ENCODE data around the gene LTA.

DNA sequence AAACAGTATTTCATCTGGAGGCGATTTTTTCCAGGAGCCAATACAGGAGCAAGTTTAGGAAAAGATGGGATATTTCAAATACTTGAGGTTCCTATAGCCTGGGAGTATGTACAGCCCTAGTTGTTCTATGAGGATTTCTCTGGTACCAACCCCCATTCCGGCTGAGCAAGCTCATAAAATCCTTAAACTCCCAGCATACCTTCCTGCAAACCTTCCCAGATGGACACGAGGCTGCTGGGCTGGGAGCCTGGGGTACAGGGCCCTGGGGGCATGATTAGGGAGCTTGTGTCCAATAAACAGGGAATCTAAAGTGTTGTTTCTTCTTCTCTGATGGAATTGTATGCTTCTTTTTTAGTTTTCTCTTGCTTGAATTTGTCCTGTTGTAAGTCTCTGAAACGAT lies 49.9 kb downstream of the LTA start:
- TF ChIP-seq, protein P1, sequence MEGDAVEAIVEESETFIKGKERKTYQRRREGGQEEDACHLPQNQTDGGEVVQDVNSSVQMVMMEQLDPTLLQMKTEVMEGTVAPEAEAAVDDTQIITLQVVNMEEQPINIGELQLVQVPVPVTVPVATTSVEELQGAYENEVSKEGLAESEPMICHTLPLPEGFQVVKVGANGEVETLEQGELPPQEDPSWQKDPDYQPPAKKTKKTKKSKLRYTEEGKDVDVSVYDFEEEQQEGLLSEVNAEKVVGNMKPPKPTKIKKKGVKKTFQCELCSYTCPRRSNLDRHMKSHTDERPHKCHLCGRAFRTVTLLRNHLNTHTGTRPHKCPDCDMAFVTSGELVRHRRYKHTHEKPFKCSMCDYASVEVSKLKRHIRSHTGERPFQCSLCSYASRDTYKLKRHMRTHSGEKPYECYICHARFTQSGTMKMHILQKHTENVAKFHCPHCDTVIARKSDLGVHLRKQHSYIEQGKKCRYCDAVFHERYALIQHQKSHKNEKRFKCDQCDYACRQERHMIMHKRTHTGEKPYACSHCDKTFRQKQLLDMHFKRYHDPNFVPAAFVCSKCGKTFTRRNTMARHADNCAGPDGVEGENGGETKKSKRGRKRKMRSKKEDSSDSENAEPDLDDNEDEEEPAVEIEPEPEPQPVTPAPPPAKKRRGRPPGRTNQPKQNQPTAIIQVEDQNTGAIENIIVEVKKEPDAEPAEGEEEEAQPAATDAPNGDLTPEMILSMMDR (tag by site-specific recombination; IDR thresholded peaks at IDR 0.05) = no peak
- peak; percentile 77 for TF ChIP-seq ZNF76 (tag by site-specific recombination; IDR thresholded peaks at IDR 0.05; ENCODE audit: borderline replicate concordance, low read depth)
- TF ChIP-seq, protein P2, sequence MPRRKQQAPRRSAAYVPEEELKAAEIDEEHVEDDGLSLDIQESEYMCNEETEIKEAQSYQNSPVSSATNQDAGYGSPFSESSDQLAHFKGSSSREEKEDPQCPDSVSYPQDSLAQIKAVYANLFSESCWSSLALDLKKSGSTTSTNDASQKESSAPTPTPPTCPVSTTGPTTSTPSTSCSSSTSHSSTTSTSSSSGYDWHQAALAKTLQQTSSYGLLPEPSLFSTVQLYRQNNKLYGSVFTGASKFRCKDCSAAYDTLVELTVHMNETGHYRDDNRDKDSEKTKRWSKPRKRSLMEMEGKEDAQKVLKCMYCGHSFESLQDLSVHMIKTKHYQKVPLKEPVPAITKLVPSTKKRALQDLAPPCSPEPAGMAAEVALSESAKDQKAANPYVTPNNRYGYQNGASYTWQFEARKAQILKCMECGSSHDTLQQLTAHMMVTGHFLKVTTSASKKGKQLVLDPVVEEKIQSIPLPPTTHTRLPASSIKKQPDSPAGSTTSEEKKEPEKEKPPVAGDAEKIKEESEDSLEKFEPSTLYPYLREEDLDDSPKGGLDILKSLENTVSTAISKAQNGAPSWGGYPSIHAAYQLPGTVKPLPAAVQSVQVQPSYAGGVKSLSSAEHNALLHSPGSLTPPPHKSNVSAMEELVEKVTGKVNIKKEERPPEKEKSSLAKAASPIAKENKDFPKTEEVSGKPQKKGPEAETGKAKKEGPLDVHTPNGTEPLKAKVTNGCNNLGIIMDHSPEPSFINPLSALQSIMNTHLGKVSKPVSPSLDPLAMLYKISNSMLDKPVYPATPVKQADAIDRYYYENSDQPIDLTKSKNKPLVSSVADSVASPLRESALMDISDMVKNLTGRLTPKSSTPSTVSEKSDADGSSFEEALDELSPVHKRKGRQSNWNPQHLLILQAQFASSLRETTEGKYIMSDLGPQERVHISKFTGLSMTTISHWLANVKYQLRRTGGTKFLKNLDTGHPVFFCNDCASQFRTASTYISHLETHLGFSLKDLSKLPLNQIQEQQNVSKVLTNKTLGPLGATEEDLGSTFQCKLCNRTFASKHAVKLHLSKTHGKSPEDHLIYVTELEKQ (tag by site-specific recombination; IDR thresholded peaks at IDR 0.05; ENCODE audit: borderline replicate concordance) = no peak
- TF ChIP-seq YY1 (tag by site-specific recombination; IDR thresholded peaks at IDR 0.05) = peak; percentile 2; the same call in 1 of the 2 replicates
- TF ChIP-seq ZBTB1 (tag by site-specific recombination; IDR thresholded peaks at IDR 0.05) = no peak
- TF ChIP-seq ZNF239 (tag by site-specific recombination; IDR thresholded peaks at IDR 0.05) = no peak
- no peak for TF ChIP-seq ZFP41 (tag by site-specific recombination; IDR thresholded peaks at IDR 0.05; ENCODE audit: borderline replicate concordance)
